SK-N-SH treated with all-trans-retinoic acid at 6 μM for 48 hours (cell line): ENCODE measurements around the gene TANC1.

Experiments used
- ATAC-seq: fragments of 200-7000 bp; cut with Tn5 transposase; 3 replicates; pipeline ENCODE4 v1.9.1; 2020; ENCODE audit warnings: mild to moderate bottlenecking, moderate library complexity
- BACH2 ChIP-seq: fragments of 250-450 bp; sonication (Bioruptor Pico); IDR thresholded peaks from 2 replicates; pipeline ENCODE4 v1.9.0; 2021; ENCODE audit warnings: mild to moderate bottlenecking, borderline replicate concordance
- CREB5 ChIP-seq: fragments of 250-450 bp; sonication (Bioruptor Pico); IDR thresholded peaks from 2 replicates; pipeline ENCODE4 v1.5.1; 2020; ENCODE audit warnings: low read depth, mild to moderate bottlenecking, moderate library complexity
- CSDC2 ChIP-seq: fragments of 250-450 bp; sonication (Bioruptor Pico); IDR thresholded peaks from 2 replicates; pipeline ENCODE4 v1.5.0; 2020; ENCODE audit warnings: mild to moderate bottlenecking, moderate library complexity
- CSRNP3 ChIP-seq: fragments of 250-450 bp; sonication (Bioruptor Pico); IDR thresholded peaks from 2 replicates; pipeline ENCODE4 v1.5.1; 2021; ENCODE audit warnings: mild to moderate bottlenecking, moderate library complexity
- GLIS3 ChIP-seq: fragments of 250-450 bp; sonication (Bioruptor Pico); IDR thresholded peaks from 2 replicates; pipeline ENCODE4 v1.5.0; 2020; ENCODE audit warnings: mild to moderate bottlenecking, moderate library complexity
- OSR1 ChIP-seq: fragments of 250-450 bp; sonication (Bioruptor Pico); IDR thresholded peaks from 2 replicates; pipeline ENCODE4 v1.8.0; 2022; ENCODE audit warnings: moderate library complexity, mild to moderate bottlenecking, inconsistent platforms
- PATZ1 ChIP-seq: fragments of 250-450 bp; sonication (Bioruptor Pico); IDR thresholded peaks from 2 replicates; pipeline ENCODE4 v1.8.0; 2020; ENCODE audit warnings: mild to moderate bottlenecking, moderate library complexity, borderline replicate concordance
- POU6F1 ChIP-seq: fragments of 250-450 bp; sonication (Bioruptor Pico); IDR thresholded peaks from 2 replicates; pipeline ENCODE4 v1.8.0; 2021; ENCODE audit warnings: low read depth, mild to moderate bottlenecking, moderate library complexity, borderline replicate concordance
- RARB ChIP-seq: fragments of 250-450 bp; sonication (Bioruptor Pico); IDR thresholded peaks from 2 replicates; pipeline ENCODE4 v1.8.0; 2021; ENCODE audit warnings: mild to moderate bottlenecking, moderate library complexity
- SNAI2 ChIP-seq: fragments of 250-450 bp; sonication (Bioruptor Pico); IDR thresholded peaks from 2 replicates; pipeline ENCODE4 v1.5.0; 2020; ENCODE audit warnings: mild to moderate bottlenecking, moderate library complexity
- TCF4 ChIP-seq: fragments of 250-450 bp; sonication (Bioruptor Pico); IDR thresholded peaks from 2 replicates; pipeline ENCODE4 v1.8.0; 2021; ENCODE audit warnings: mild to moderate bottlenecking, moderate library complexity, borderline replicate concordance
- TSHZ2 ChIP-seq: fragments of 250-450 bp; sonication (Bioruptor Pico); IDR thresholded peaks from 2 replicates; pipeline ENCODE4 v1.5.0; 2020; ENCODE audit warnings: mild to moderate bottlenecking, moderate library complexity
- ZC3H10 ChIP-seq: fragments of 250-450 bp; sonication (Bioruptor Pico); IDR thresholded peaks from 2 replicates; pipeline ENCODE4 v1.5.1; 2021; ENCODE audit warnings: mild to moderate bottlenecking, moderate library complexity
- ZFP3 ChIP-seq: fragments of 250-450 bp; sonication (Bioruptor Pico); IDR thresholded peaks from 2 replicates; pipeline ENCODE4 v1.5.0; 2020; ENCODE audit warnings: mild to moderate bottlenecking, moderate library complexity
- ZFP30 ChIP-seq: fragments of 450-650 bp; formaldehyde crosslinking; IDR thresholded peaks from 2 replicates; pipeline ENCODE4 v1.5.0; 2022; ENCODE audit warnings: mild to moderate bottlenecking, moderate library complexity
- ZNF565 ChIP-seq: fragments of 450-650 bp; formaldehyde crosslinking; conservative IDR thresholded peaks from 2 replicates; pipeline ENCODE4 v1.5.0; 2020; ENCODE audit warnings: low read depth, mild to moderate bottlenecking, moderate library complexity
- ZNF8 ChIP-seq: fragments of 450-650 bp; formaldehyde crosslinking; IDR thresholded peaks from 2 replicates; pipeline ENCODE4 v1.5.0; 2020; ENCODE audit warnings: mild to moderate bottlenecking, moderate library complexity

TANC1 gene

GRCh38 chr2:159046966-159047365 lies 78.5 kb downstream of the TANC1 start (continued):
- TF ChIP-seq TSHZ2 (CRISPR knock-in tag), result no peak
- TF ChIP-seq SNAI2 (CRISPR knock-in tag), result no peak
- no peak for TF ChIP-seq ZNF565 (CRISPR knock-in tag)
- TF ChIP-seq ZNF8, result no peak

GRCh38 chr2:159050426-159050825 lies 82.0 kb downstream of the TANC1 start:
- ATAC-seq, result no peak
- TF ChIP-seq SNAI2 (CRISPR knock-in tag) (no peak), ZFP3 (no peak), RARB (CRISPR knock-in tag) (no peak), BACH2 (no peak), ZNF8 (no peak), ZNF565 (CRISPR knock-in tag) (no peak), GLIS3 (CRISPR knock-in tag) (no peak), PATZ1 (CRISPR knock-in tag) (no peak), POU6F1 (CRISPR knock-in tag) (no peak), TSHZ2 (CRISPR knock-in tag) (no peak), CREB5 (CRISPR knock-in tag) (no peak), ZC3H10 (no peak), OSR1 (CRISPR knock-in tag) (no peak), CSDC2 (CRISPR knock-in tag) (no peak), ZFP30 (CRISPR knock-in tag) (no peak), TCF4 (CRISPR knock-in tag) (no peak), CSRNP3 (no peak)

- ATAC-seq, result no peak
- TF ChIP-seq GLIS3 (CRISPR knock-in tag) (no peak), CSDC2 (CRISPR knock-in tag) (no peak)
These were observed 82.7 kb downstream of the TANC1 start for GRCh38 chr2:159051133-159051532.
